ENCODE measurements around the gene CARD6. TPM values are rescaled to one million over a fixed set of nuclear protein-coding genes. Genes with fewer than 3 reads are reported as not detected.
"Not testable (repeated sequence)": the region's sequence is repeated elsewhere in the genome, so short reads cannot be mapped to it uniquely, and the experiment has no call there.

The CARD6 gene
- total and polyA plus RNA-seq, 8 donors: 5.9 to 28.9 (median 6.9) TPM

DNA sequence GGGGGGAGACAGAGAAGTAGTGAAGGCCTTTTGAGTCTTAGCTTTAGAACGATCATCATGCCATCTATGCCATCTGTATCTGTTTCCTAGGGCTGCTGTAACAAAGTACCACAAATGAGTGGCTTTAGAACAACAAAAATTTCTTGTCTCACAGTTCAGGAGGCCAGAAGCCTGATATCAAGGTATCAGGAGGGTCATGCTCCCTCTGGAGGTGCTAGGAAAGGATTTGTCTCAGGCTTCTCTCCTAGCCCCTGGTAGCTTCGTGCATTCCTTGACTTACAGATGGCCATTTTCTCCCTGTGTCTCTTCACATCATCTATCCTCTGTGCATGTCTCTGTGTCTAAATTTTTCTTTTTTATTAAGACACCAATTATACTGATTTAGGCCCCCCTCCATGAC lies 5.2 kb downstream of the CARD6 start:
- Histone ChIP-seq H3K27me3 (no peaks in the 10 kb centered on the region), H3K4me1 (peaks cover 6 to 61% of the 10 kb centered on the region in 2 donors), H3K27ac (no peak overlapping the region), H3K9me3 (no peaks in the 10 kb centered on the region), H3K36me3 (peaks cover 0 to 53% of the 10 kb centered on the region in 2 donors), H3K4me3 (no peak overlapping the region)
- intact Hi-C loops (cut with DNase I): no loop called here
- no peak for DNase-seq
- TF ChIP-seq, protein P1, sequence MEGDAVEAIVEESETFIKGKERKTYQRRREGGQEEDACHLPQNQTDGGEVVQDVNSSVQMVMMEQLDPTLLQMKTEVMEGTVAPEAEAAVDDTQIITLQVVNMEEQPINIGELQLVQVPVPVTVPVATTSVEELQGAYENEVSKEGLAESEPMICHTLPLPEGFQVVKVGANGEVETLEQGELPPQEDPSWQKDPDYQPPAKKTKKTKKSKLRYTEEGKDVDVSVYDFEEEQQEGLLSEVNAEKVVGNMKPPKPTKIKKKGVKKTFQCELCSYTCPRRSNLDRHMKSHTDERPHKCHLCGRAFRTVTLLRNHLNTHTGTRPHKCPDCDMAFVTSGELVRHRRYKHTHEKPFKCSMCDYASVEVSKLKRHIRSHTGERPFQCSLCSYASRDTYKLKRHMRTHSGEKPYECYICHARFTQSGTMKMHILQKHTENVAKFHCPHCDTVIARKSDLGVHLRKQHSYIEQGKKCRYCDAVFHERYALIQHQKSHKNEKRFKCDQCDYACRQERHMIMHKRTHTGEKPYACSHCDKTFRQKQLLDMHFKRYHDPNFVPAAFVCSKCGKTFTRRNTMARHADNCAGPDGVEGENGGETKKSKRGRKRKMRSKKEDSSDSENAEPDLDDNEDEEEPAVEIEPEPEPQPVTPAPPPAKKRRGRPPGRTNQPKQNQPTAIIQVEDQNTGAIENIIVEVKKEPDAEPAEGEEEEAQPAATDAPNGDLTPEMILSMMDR (IDR thresholded peaks at IDR 0.05): no peak
- ATAC-seq: no peak

DNA sequence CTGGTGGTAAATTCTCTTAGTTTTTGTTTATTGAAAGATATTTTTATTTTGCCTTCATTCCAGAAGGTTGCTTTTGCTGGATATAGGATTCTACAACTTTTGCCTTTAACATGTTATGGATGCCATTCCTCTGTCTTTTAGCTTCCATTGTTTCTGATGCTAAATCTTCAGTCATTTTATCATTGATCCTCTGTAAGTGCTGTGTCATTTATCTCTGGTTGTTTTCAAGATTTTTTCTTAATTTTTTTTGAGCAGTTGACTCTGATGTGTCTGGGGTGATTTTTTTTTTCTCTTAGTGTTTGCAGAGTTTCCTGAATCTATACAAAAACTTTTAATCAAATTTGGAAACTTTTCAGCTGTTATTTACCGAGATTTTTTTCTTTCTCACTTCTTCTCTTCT lies 6.4 kb downstream of the CARD6 start:
- peaks cover 6 to 54% of the 10 kb centered on the region in 2 donors for H3K4me1 ChIP-seq
- TF ChIP-seq, protein P1 (IDR thresholded peaks at IDR 0.05): no peak
- H3K4me3 ChIP-seq: no peak overlapping the region
- no peak overlapping the region for H3K27ac ChIP-seq
- H3K36me3 ChIP-seq: peaks cover 0 to 64% of the 10 kb centered on the region in 2 donors
- no peak for DNase-seq
- intact Hi-C loops (cut with DNase I): no loop called here
- H3K9me3 ChIP-seq: no peaks in the 10 kb centered on the region
- ATAC-seq: no peak
- H3K27me3 ChIP-seq: no peaks in the 10 kb centered on the region

DNA sequence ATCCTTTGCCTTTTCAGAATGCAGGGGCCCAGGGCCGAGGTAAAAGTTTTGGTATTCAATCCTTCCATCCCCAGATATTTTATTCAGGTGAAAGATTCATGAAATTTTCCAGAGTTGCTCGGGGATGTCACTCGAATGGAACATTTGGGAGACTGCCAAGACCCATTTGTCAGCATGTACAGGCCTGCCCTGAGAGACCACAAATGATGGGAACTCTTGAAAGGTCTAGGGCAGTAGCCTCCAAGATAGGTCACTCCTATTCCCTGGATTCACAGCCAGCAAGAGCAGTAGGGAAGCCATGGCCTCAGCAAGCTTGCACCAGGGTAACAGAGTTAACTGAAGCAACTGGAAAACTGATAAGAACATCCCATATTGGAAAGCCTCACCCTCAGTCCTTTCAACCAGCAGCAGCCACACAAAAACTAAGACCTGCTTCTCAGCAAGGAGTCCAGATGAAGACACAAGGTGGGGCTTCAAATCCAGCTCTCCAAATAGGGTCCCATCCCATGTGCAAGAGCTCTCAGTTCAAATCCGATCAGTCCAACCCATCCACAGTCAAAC lies 12.5 kb downstream of the CARD6 start:
- no peak overlapping the region for H3K27ac ChIP-seq
- DNase-seq: no peak
- peaks cover 0 to 11% of the 10 kb centered on the region in 2 donors for H3K4me1 ChIP-seq
- no peaks in the 10 kb centered on the region for H3K27me3 ChIP-seq
- no peak overlapping the region for H3K4me3 ChIP-seq
- intact Hi-C loops (cut with DNase I): no loop called here
- H3K36me3 ChIP-seq: peaks cover 0 to 72% of the 10 kb centered on the region in 2 donors
- TF ChIP-seq, protein P1 (IDR thresholded peaks at IDR 0.05): no peak
- no peaks in the 10 kb centered on the region for H3K9me3 ChIP-seq
- no peak for ATAC-seq

DNA sequence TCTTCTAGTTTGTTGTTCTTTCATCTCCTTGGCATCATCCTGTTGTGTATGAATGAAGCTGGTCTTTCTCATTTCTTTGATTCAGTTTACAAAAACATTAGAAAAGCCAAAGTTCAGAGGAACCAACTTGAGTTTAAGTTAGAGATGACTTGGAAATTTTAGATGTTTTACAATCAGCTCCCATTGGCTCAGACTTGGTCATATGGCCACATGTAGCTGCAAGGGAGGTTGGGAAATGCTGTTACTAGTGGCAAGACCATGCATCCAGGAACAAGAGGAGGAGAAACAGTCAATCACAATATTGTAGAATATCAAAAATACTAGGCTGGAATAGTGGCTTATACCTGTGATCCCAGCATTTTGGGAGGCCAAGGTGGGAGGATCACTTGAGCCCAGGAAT lies 19.5 kb downstream of the CARD6 start:
- ATAC-seq (no peak), DNase-seq (no peak)
- peaks cover 0 to 6% of the 10 kb centered on the region in 2 donors for H3K36me3 ChIP-seq
- H3K4me1 ChIP-seq: no peaks in the 10 kb centered on the region
- intact Hi-C loops (cut with DNase I): no loop called here
- no peak overlapping the region for H3K4me3 ChIP-seq
- H3K27me3 ChIP-seq: no peaks in the 10 kb centered on the region
- no peak overlapping the region for H3K27ac ChIP-seq
- TF ChIP-seq, protein P1 (IDR thresholded peaks at IDR 0.05): no peak
- peaks cover 0 to 19% of the 10 kb centered on the region in 2 donors for H3K9me3 ChIP-seq

DNA sequence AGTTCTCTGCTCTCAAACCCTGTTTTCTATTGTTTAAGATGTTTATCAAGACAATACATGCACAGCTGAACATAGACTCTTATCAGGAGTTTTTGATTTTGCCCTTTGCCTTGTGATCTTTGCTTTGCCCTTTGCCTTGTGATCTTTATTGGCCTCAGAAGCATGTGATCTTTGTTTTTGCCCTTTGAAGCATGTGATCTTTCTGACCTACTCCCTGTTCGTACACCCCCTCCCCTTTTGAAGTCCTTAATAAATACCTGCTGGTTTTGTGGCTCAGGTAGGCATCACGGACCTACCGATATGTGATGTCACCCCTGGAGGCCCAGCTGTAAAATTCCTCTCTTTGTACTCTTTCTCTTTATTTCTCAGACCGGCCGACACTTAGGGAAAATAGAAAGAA lies 23.8 kb downstream of the CARD6 start:
- H3K4me3 ChIP-seq; DNase-seq; intact Hi-C loops (cut with DNase I); H3K4me1 ChIP-seq; H3K36me3 ChIP-seq; H3K27ac ChIP-seq; H3K27me3 ChIP-seq; ATAC-seq: not testable (repeated sequence)
- peaks cover 0 to 19% of the 10 kb centered on the region in 2 donors for H3K9me3 ChIP-seq

DNA sequence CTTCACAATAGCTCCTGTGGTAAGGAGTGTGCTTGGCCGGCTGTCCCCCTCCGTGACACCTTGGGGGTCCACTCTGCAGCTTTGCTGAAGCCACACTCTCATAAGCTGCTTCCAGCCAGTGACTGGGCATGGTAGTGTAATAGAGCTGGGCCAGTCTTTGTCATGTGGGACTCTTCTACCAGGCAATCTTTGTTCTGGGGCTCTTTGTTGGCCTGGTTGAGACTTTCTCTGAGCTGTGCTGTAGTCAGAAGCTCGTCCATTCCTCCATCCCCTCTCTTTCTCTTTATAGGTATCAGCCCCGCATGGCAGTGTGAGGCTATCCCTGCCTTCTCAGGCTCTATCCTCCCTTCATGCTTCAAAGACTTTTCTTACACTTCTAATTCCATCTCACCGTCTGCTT lies 25.7 kb downstream of the CARD6 start:
- TF ChIP-seq, protein P1 (IDR thresholded peaks at IDR 0.05): no peak
- Histone ChIP-seq H3K4me1 (no peaks in the 10 kb centered on the region), H3K9me3 (peaks cover 0 to 19% of the 10 kb centered on the region in 2 donors), H3K27me3 (no peaks in the 10 kb centered on the region), H3K36me3 (no peaks in the 10 kb centered on the region), H3K27ac (no peak overlapping the region), H3K4me3 (no peak overlapping the region)
- intact Hi-C loops (cut with DNase I): no loop called here
- DNase-seq (no peak), ATAC-seq (no peak)

Measured in left lung (tissue), 10 donors.